ENCODE results near the gene ROM1.

DNA sequence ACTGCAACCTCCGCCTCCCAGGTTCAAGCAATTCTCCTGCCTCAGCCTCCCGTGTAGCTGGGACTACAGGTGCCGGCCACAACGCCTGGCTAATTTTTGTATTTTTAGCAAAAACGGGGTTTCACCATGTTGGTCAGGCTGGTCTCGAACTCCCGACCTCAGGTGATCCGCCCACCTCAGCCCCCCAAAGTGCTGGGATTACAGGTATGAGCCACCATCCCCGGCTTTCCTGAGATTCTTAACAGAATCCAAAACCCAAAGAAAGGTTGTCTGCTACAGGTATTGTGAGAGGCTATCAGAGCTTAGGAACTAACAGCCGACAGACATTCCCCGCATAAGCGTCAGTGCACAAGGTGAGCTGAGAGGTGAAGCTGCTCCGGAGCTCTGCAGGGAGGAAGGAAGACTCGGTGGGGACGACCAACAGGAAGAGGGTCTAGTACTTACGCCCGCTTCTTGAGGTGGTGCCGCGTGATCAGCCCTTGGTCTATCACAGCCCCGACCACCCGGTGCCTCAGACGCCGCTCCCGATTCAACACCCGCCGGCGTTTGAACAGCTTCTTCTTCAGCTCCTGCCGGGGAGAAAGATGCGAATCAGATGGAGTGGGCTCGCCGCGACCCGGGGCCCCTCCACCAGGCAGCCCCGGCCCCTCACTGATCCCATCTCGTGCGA lies 51.5 kb downstream of the ROM1 start:
- TF ChIP-seq POLR2A (IDR thresholded peaks at IDR 0.05; ENCODE audit: low read depth, low read length) = no peak
- TF ChIP-seq TAF1 (IDR thresholded peaks at IDR 0.05; ENCODE audit: low read depth, low read length) = no peak
- no peak for TF ChIP-seq SPI1 (IDR thresholded peaks at IDR 0.05; ENCODE audit: low read depth, low read length)
- no peak for TF ChIP-seq POLR2AphosphoS5 (IDR thresholded peaks at IDR 0.05; ENCODE audit: low read depth, low read length)
- no peak for TF ChIP-seq PAX5 (IDR thresholded peaks at IDR 0.05; ENCODE audit: insufficient read depth, low read length, severe bottlenecking)
